Epithelial cell of esophagus (primary cell): ENCODE measurements around the gene MCCC1.

ENCODE experiments used
- DNase-seq: peaks from one replicate; pipeline ENCODE4 v3.0.0; 2010; ENCODE audit warnings: low read depth
- H3K4me3 ChIP-seq: 2 replicates; pipeline ENCODE4 v1.5.1; 2011; ENCODE audit warnings: mild to moderate bottlenecking, low read length, control low read depth
- TF ChIP-seq, protein P1 (sequence below): IDR thresholded peaks from 2 replicates; pipeline ENCODE4 v1.5.1; 2011; ENCODE audit warnings: low read depth, mild to moderate bottlenecking, low read length, control low read depth, inconsistent platforms; ENCODE audit not compliant: insufficient read depth; ENCODE audit errors: missing control alignments

Gene MCCC1

GRCh38 chr3:183100376-183100775 lies 1.1 kb upstream of the MCCC1 start:
- DNase-seq: no peak
- H3K4me3 ChIP-seq: no peak overlapping the region
- TF ChIP-seq, protein P1, sequence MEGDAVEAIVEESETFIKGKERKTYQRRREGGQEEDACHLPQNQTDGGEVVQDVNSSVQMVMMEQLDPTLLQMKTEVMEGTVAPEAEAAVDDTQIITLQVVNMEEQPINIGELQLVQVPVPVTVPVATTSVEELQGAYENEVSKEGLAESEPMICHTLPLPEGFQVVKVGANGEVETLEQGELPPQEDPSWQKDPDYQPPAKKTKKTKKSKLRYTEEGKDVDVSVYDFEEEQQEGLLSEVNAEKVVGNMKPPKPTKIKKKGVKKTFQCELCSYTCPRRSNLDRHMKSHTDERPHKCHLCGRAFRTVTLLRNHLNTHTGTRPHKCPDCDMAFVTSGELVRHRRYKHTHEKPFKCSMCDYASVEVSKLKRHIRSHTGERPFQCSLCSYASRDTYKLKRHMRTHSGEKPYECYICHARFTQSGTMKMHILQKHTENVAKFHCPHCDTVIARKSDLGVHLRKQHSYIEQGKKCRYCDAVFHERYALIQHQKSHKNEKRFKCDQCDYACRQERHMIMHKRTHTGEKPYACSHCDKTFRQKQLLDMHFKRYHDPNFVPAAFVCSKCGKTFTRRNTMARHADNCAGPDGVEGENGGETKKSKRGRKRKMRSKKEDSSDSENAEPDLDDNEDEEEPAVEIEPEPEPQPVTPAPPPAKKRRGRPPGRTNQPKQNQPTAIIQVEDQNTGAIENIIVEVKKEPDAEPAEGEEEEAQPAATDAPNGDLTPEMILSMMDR: no peak

DNA sequence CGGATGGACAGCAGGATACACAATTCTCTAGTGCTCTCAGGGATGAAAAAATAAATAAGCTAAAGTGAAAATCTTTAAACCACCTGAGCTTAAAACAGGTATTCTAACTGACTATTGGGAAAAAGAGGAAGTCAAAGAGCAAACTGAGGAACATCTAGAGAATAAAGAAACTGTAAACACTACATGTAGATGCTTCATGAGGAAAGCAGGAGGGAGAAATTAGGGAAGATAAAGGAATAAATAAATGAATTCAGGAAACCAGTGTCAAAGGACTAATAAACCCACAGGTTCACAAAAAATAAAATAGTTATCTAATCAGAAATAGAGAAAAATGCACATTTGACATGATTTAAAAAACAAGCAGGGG lies 525 bp upstream of the MCCC1 start:
- peak overlapping the region; percentile 98 for H3K4me3 ChIP-seq
- TF ChIP-seq, protein P1: no peak
- no peak for DNase-seq

GRCh38 chr3:183098536-183099025 lies 715 bp downstream of the MCCC1 start:
- DNase-seq: peak; percentile 28

DNA sequence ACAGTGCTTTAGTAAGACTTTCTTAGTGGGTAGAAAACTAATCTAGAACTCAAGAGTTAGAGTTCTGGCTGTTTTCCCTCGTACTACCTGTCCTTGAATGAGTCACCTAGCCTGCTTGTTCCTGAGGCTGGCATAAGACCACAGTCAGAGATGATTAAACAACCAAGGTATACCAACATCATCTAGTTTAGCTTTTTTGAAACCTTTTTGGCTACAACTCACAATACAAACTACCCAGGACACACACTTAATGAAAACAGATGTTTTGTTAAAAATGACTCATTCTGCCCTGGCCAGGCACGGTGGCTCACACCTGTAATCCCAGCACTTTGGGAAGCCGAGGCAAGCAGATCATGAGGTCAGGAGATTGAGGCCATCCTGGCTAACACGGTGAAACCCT lies 4.6 kb downstream of the MCCC1 start:
- peak; percentile 81 for DNase-seq
- TF ChIP-seq, protein P1: no peak
- H3K4me3 ChIP-seq: no peak overlapping the region

More at GRCh38 chr3:183098536-183099025, 715 bp downstream of the MCCC1 start:
- TF ChIP-seq, protein P1: no peak
- H3K4me3 ChIP-seq: peak overlapping the region; percentile 98

DNA sequence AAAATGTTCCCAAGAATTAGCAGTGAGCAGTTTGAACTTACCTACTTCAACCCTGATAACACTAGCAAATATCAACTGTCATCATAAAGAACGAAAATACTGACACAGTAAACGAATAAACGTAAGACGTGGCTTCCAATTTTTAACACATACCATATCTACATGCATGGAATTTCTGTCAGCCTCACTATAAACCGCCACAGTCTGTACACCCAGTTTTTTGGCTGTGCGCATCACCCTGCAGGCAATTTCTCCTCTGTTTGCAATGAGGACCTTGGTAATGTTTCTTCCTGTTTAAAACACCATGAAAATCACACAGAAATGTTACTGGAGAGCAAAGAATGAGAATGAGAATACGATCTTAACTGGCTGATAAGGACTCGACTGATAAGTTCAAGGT lies 7.0 kb downstream of the MCCC1 start:
- no peak overlapping the region for H3K4me3 ChIP-seq
- DNase-seq: no peak
- TF ChIP-seq, protein P1: no peak

- TF ChIP-seq, protein P1: no peak
- H3K4me3 ChIP-seq: no peak overlapping the region
- no peak for DNase-seq
Measured at GRCh38 chr3:183087184-183087583, 12.1 kb downstream of the MCCC1 start.

- no peak overlapping the region for H3K4me3 ChIP-seq
- TF ChIP-seq, protein P1: peak; percentile 35
- DNase-seq: peak; percentile 27
Measured at GRCh38 chr3:183085634-183086390, 13.5 kb downstream of the MCCC1 start.
